ENCODE results near the gene ENPP6.
A peak's percentile ranks its signal among the peaks of the same experiment; 100 is the strongest.

The ENPP6 gene

GRCh38 chr4:184171011-184171410 is 46.7 kb downstream of the ENPP6 start:
- H3K27ac ChIP-seq (ENCODE audit: extremely low read depth, low read depth, low read length): no peak overlapping the region
- no peak overlapping the region for H3K4me3 ChIP-seq (ENCODE audit: low read depth, low read length)
- ChIA-PET CTCF (interaction anchor here (0.6 to 1.5 kb wide), 4 partner anchors 76 to 967 kb away, joined by 3 to 4 read pairs (median 3); no protein-coding TSS in a partner anchor), POLR2A (no interaction called here)
- no peaks in the 10 kb centered on the region for H3K36me3 ChIP-seq (ENCODE audit: control insufficient read depth in 2 of 2, insufficient read depth in 1 of 2, low read length in 2 of 2)
- H3K9me3 ChIP-seq (ENCODE audit: control insufficient read depth, insufficient read depth, low read depth, low read length): no peaks in the 10 kb centered on the region
- TF ChIP-seq, protein P1, sequence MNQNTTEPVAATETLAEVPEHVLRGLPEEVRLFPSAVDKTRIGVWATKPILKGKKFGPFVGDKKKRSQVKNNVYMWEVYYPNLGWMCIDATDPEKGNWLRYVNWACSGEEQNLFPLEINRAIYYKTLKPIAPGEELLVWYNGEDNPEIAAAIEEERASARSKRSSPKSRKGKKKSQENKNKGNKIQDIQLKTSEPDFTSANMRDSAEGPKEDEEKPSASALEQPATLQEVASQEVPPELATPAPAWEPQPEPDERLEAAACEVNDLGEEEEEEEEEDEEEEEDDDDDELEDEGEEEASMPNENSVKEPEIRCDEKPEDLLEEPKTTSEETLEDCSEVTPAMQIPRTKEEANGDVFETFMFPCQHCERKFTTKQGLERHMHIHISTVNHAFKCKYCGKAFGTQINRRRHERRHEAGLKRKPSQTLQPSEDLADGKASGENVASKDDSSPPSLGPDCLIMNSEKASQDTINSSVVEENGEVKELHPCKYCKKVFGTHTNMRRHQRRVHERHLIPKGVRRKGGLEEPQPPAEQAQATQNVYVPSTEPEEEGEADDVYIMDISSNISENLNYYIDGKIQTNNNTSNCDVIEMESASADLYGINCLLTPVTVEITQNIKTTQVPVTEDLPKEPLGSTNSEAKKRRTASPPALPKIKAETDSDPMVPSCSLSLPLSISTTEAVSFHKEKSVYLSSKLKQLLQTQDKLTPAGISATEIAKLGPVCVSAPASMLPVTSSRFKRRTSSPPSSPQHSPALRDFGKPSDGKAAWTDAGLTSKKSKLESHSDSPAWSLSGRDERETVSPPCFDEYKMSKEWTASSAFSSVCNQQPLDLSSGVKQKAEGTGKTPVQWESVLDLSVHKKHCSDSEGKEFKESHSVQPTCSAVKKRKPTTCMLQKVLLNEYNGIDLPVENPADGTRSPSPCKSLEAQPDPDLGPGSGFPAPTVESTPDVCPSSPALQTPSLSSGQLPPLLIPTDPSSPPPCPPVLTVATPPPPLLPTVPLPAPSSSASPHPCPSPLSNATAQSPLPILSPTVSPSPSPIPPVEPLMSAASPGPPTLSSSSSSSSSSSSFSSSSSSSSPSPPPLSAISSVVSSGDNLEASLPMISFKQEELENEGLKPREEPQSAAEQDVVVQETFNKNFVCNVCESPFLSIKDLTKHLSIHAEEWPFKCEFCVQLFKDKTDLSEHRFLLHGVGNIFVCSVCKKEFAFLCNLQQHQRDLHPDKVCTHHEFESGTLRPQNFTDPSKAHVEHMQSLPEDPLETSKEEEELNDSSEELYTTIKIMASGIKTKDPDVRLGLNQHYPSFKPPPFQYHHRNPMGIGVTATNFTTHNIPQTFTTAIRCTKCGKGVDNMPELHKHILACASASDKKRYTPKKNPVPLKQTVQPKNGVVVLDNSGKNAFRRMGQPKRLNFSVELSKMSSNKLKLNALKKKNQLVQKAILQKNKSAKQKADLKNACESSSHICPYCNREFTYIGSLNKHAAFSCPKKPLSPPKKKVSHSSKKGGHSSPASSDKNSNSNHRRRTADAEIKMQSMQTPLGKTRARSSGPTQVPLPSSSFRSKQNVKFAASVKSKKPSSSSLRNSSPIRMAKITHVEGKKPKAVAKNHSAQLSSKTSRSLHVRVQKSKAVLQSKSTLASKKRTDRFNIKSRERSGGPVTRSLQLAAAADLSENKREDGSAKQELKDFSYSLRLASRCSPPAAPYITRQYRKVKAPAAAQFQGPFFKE (tag by site-specific recombination; IDR thresholded peaks at IDR 0.05; ENCODE audit: borderline replicate concordance): no peak
- peak; percentile 38; the same call in 1 of the 2 replicates for TF ChIP-seq ZSCAN30 (tag by site-specific recombination; IDR thresholded peaks at IDR 0.05)
- TF ChIP-seq SCRT2 (tag by site-specific recombination; IDR thresholded peaks at IDR 0.05): peak; percentile 75
- 0 out of 2 replicates have a peak, but pooled peaks have one; percentile 25 for TF ChIP-seq ZBTB17 (tag by site-specific recombination; IDR thresholded peaks at IDR 0.05)
- no peak for TF ChIP-seq ZBTB44 (tag by site-specific recombination; IDR thresholded peaks at IDR 0.05)
- no peak for TF ChIP-seq TSHZ1 (tag by site-specific recombination; IDR thresholded peaks at IDR 0.05; ENCODE audit: borderline replicate concordance)
- TF ChIP-seq TRIM28 (IDR thresholded peaks at IDR 0.05; ENCODE audit: borderline replicate concordance, low read length): peak; percentile 67
- no peak for TF ChIP-seq PRDM4 (tag by site-specific recombination; IDR thresholded peaks at IDR 0.05)
- no peak for TF ChIP-seq YY2 (tag by site-specific recombination; IDR thresholded peaks at IDR 0.05)
- no peak for TF ChIP-seq ZNF324 (tag by site-specific recombination; IDR thresholded peaks at IDR 0.05)
- H3K4me1 ChIP-seq (ENCODE audit: control insufficient read depth, insufficient read depth, low read length): no peaks in the 10 kb centered on the region

Measured in HEK293 (cell line).